Coronary artery (tissue), 2 donors: ENCODE measurements around the gene HDAC11.
"Not testable (repeated sequence)": the region's sequence is repeated elsewhere in the genome, so short reads cannot be mapped to it uniquely, and the experiment has no call there.

ENCODE experiments used
- DNase-seq: peaks from one replicate; pipeline ENCODE4 v3.0.0-alpha.2; 2017; ENCODE audit warnings: low spot score
- H3K27ac ChIP-seq, 2 donors: fragments of 200-600 bp; sonication (generic); one replicate each; pipeline ENCODE4 v1.5.1; 2016 to 2019
- H3K4me3 ChIP-seq: fragments of 200-600 bp; sonication (generic); 2 replicates; pipeline ENCODE4 v1.5.1; 2016; ENCODE audit warnings: mild to moderate bottlenecking, moderate library complexity
- CTCF ChIP-seq: fragments of 200-600 bp; sonication (generic); IDR thresholded peaks from one replicate; pipeline ENCODE4 v1.5.1; 2019; ENCODE audit warnings: antibody characterized with exemption

HDAC11 gene

GRCh38 chr3:13480340-13481318 lies 523 bp downstream of the HDAC11 start:
- Histone ChIP-seq H3K27ac (peak overlapping the region; percentile 82 to 95), H3K4me3 (peak overlapping the region; percentile 85)
- TF ChIP-seq CTCF, result no peak
- no peak for DNase-seq

- DNase-seq, result no peak
- H3K4me3 ChIP-seq, result no peak overlapping the region
- no peak for TF ChIP-seq CTCF
- no peak overlapping the region for H3K27ac ChIP-seq
Observed at GRCh38 chr3:13482106-13482690, 2.1 kb downstream of the HDAC11 start.

- Histone ChIP-seq H3K27ac (no peak overlapping the region), H3K4me3 (no peak overlapping the region)
- TF ChIP-seq CTCF, result no peak
- no peak for DNase-seq
Observed at GRCh38 chr3:13483286-13483685, 3.2 kb downstream of the HDAC11 start.

- no peak for TF ChIP-seq CTCF
- no peak for DNase-seq
- Histone ChIP-seq H3K4me3 (no peak overlapping the region), H3K27ac (peak overlapping the region in 1 of 2 donors; percentile 53)
Observed at GRCh38 chr3:13483988-13484695, 4.0 kb downstream of the HDAC11 start.

- H3K27ac ChIP-seq, result peak overlapping the region in 1 of 2 donors; percentile 53
- DNase-seq, result no peak
- no peak overlapping the region for H3K4me3 ChIP-seq
- TF ChIP-seq CTCF, result no peak
Observed at GRCh38 chr3:13484851-13485590, 4.9 kb downstream of the HDAC11 start.

- not testable (repeated sequence) for H3K4me3 ChIP-seq, DNase-seq
- peak overlapping the region in 1 of 2 donors; percentile 53 for H3K27ac ChIP-seq
Observed at GRCh38 chr3:13485630-13486562, 5.8 kb downstream of the HDAC11 start.
